Measurements from ENCODE around the gene NUDT10.

DNA sequence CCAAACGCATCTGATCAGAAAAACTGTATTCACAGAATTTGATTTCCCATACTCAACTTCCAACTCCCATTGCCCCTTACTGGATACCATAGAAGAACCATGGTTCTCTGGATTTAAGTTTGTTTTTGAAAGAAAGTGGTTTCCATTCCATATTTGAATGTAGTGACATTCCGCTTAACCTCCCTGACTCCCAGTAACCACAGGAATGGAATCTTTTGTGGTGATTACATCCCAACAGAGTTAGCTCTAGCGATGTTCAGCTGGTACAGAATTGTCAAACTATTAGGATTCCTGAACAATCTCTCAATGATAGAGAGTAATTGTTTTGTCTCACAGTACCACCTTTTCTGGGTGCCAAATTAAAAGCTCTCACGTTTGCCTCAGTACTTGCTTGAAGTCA, 1.7 kb downstream of the NUDT10 start:
- TF ChIP-seq POLR2A (IDR thresholded peaks at IDR 0.05; ENCODE audit: borderline replicate concordance, extremely low read depth, insufficient read depth, insufficient read length), result no peak
- no peak for TF ChIP-seq RAD21 (IDR thresholded peaks at IDR 0.05; ENCODE audit: low read depth)
- TF ChIP-seq, protein P1, sequence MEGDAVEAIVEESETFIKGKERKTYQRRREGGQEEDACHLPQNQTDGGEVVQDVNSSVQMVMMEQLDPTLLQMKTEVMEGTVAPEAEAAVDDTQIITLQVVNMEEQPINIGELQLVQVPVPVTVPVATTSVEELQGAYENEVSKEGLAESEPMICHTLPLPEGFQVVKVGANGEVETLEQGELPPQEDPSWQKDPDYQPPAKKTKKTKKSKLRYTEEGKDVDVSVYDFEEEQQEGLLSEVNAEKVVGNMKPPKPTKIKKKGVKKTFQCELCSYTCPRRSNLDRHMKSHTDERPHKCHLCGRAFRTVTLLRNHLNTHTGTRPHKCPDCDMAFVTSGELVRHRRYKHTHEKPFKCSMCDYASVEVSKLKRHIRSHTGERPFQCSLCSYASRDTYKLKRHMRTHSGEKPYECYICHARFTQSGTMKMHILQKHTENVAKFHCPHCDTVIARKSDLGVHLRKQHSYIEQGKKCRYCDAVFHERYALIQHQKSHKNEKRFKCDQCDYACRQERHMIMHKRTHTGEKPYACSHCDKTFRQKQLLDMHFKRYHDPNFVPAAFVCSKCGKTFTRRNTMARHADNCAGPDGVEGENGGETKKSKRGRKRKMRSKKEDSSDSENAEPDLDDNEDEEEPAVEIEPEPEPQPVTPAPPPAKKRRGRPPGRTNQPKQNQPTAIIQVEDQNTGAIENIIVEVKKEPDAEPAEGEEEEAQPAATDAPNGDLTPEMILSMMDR (IDR thresholded peaks at IDR 0.05 in 2 of 3, conservative IDR thresholded peaks at IDR 0.05 in 1 of 3; ENCODE audit: borderline replicate concordance in 1 of 3, insufficient read depth in 1 of 3, low read depth in 2 of 3, low read length in 2 of 3), result no peak
- no peak for TF ChIP-seq POLR2AphosphoS5 (IDR thresholded peaks at IDR 0.05; ENCODE audit: low read depth, low read length)
- no peak for TF ChIP-seq EGR1 (IDR thresholded peaks at IDR 0.05; ENCODE audit: low read depth)
- no peak for TF ChIP-seq CBX3 (IDR thresholded peaks at IDR 0.05; ENCODE audit: low read depth)
- TF ChIP-seq, protein P2, sequence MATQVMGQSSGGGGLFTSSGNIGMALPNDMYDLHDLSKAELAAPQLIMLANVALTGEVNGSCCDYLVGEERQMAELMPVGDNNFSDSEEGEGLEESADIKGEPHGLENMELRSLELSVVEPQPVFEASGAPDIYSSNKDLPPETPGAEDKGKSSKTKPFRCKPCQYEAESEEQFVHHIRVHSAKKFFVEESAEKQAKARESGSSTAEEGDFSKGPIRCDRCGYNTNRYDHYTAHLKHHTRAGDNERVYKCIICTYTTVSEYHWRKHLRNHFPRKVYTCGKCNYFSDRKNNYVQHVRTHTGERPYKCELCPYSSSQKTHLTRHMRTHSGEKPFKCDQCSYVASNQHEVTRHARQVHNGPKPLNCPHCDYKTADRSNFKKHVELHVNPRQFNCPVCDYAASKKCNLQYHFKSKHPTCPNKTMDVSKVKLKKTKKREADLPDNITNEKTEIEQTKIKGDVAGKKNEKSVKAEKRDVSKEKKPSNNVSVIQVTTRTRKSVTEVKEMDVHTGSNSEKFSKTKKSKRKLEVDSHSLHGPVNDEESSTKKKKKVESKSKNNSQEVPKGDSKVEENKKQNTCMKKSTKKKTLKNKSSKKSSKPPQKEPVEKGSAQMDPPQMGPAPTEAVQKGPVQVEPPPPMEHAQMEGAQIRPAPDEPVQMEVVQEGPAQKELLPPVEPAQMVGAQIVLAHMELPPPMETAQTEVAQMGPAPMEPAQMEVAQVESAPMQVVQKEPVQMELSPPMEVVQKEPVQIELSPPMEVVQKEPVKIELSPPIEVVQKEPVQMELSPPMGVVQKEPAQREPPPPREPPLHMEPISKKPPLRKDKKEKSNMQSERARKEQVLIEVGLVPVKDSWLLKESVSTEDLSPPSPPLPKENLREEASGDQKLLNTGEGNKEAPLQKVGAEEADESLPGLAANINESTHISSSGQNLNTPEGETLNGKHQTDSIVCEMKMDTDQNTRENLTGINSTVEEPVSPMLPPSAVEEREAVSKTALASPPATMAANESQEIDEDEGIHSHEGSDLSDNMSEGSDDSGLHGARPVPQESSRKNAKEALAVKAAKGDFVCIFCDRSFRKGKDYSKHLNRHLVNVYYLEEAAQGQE (IDR thresholded peaks at IDR 0.05; ENCODE audit: low read depth), result no peak
- TF ChIP-seq EZH2 (IDR thresholded peaks at IDR 0.05), result no peak
- TF ChIP-seq, protein P3, sequence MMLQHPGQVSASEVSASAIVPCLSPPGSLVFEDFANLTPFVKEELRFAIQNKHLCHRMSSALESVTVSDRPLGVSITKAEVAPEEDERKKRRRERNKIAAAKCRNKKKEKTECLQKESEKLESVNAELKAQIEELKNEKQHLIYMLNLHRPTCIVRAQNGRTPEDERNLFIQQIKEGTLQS (IDR thresholded peaks at IDR 0.05), result no peak
- no peak for TF ChIP-seq ZNF274 (IDR thresholded peaks at IDR 0.05; ENCODE audit: low read depth, low read length)
- no peak for TF ChIP-seq SIN3A (IDR thresholded peaks at IDR 0.05; ENCODE audit: low read depth)
- TF ChIP-seq JUND (IDR thresholded peaks at IDR 0.05), result no peak
